K562 (cell line): ENCODE measurements around the gene RIN3.

Source experiments
- ATF7 ChIP-seq: fragments of 450-650 bp; IDR thresholded peaks from 2 replicates; pipeline ENCODE4 v1.7.1; 2014; ENCODE audit warnings: mild to moderate bottlenecking, moderate library complexity
- KLF6 ChIP-seq: fragments of 250-450 bp; sonication (Bioruptor Pico); IDR thresholded peaks from 2 replicates; pipeline ENCODE4 v1.4.0; 2020; ENCODE audit warnings: mild to moderate bottlenecking, moderate library complexity, borderline replicate concordance
- ZNF274 ChIP-seq: IDR thresholded peaks from 2 replicates; pipeline ENCODE4 v1.6.1; 2011; ENCODE audit warnings: low read depth, mild to moderate bottlenecking, low read length, moderate library complexity, borderline replicate concordance

GRCh38 chr14:92724516-92725340 lies 211.1 kb downstream of the RIN3 start:
- TF ChIP-seq KLF6 (CRISPR knock-in tag): no peak
- peak; percentile 39; the same call in 1 of the 2 replicates for TF ChIP-seq ATF7
- no peak for TF ChIP-seq ZNF274
